Measurements from ENCODE around the gene TAS2R1.

Gene TAS2R1

DNA sequence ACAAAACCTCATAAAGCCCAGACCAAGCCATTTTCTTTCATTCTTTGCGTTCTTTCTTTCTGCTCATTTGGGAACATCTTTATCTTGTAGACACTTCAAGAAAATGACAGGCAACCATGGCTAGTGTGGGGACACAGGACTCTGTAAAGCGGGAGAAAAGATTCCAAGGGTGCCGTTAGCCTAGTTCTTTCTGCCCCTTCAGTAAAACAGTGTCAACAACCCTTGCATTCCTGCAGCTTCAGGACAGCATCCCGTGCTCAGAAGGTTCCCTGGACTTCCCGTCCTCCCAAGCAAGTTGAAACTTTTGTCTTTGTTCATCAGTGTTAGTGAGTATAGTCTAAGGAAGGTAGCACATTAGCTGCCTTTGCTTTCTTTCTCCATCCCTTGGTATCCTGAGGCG is 41.9 kb downstream of the TAS2R1 start:
- no peak for DNase-seq (ENCODE audit: low spot score)

DNA sequence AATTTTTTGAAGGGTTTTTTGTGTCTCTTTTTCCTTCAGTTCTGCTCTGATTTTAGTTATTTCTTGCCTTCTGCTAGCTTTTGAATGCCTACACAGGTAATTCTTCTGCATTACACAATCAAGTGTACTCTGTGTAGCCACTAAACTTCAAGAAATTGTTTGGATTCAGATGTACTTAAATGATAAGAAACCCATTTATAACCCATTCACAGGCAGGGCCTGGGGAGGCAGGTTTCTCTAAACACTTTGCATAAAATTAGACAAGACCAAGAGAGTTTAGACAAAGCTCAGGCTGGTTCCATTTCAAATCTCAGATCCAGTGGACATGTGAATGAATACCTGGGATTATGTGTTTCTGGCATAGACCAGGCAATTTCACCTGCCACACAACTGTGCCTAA is 43.0 kb downstream of the TAS2R1 start:
- no peak for DNase-seq (ENCODE audit: low spot score)

- DNase-seq (ENCODE audit: low spot score): no peak
Measured at GRCh38 chr5:9582406-9582805, 47.7 kb downstream of the TAS2R1 start.
